Cerebellar nuclear complex (tissue), 1 donor: ENCODE results near the gene USP31.
"Not testable (repeated sequence)": the region's sequence is repeated elsewhere in the genome, so short reads cannot be mapped to it uniquely, and the experiment has no call there.

Source experiments
- DNase-seq, 2 experiments: peaks; one replicate each; lab custom pipeline; 2025; lab: John Stamatoyannopoulos, UW

The USP31 gene

DNA sequence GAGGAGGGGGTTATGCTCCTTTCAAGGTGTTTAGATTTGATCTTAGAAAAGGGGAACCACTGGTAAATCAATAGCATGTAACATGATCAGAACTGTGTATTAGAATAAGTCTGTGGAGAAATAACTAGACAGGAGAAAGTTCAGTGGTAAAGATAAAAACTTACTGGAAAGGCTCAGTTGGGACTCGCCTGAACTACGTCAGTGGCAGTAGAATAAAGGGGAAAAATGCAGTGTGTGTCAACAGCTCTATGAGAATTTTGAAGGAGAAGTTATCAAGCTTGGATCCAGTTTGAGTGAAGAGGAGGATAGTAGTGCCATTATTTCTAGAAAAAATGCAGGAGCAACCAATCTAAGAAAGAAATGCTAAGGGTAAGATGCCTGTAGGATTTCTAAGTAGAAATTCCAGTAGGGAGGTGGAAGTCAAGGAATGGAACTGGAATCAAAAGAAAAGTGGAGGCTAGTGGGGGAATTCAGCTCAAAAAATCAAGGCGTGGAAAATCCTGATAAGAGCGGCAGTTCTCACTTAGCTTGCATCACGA, 48.2 kb downstream of the USP31 start:
- DNase-seq: no peak

DNA sequence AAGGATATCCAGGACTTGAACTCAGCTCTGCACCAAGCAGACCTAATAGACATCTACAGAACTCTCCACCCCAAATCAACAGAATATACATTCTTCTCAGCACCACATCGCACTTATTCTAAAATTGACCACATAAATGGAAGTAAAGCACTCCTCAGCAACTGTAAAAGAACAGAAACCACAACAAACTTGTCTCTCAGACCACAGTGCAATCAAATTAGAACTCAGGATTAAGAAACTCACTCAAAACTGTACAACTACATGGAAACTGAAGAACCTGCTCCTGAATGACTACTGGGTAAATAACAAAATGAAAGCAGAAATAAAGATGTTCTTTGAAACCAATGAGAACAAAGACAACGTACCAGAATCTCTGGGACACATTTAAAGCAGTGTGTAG, 52.8 kb downstream of the USP31 start:
- DNase-seq: not testable (repeated sequence)

DNA sequence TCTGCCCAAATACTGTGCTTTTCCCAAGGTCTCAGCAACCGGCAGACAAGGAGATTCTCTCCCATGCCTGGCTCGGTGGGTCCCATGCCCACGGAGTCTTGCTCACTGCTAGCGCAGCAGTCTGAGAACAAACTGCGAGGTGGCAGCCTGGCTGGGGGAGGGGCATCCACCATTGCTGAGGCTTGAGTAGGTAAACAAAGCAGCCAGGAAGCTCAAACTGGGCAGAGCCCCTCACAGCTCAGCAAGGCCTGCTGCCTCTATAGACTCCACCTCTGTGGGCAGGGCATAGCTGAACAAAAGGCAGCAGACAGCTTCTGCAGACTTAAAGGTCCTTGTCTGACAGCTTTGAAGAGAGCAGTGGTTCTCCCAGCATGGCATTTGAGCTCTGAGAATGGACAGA, 55.1 kb downstream of the USP31 start:
- DNase-seq: not testable (repeated sequence)

DNA sequence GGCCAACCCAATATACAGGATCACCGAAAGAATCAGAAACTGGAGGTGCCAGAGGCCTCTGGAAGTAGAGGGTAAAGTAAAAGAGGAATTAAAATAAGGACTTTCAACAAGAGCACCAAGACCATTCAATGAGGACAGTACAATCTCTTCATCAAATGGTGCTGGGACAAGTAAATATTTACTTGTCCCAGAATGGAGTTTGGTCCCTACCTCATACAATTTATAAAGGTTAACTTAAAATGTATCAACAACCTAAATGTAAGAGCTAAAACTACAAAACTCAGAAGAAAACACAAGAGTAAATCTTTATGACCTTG, 56.5 kb downstream of the USP31 start:
- no peak for DNase-seq

DNA sequence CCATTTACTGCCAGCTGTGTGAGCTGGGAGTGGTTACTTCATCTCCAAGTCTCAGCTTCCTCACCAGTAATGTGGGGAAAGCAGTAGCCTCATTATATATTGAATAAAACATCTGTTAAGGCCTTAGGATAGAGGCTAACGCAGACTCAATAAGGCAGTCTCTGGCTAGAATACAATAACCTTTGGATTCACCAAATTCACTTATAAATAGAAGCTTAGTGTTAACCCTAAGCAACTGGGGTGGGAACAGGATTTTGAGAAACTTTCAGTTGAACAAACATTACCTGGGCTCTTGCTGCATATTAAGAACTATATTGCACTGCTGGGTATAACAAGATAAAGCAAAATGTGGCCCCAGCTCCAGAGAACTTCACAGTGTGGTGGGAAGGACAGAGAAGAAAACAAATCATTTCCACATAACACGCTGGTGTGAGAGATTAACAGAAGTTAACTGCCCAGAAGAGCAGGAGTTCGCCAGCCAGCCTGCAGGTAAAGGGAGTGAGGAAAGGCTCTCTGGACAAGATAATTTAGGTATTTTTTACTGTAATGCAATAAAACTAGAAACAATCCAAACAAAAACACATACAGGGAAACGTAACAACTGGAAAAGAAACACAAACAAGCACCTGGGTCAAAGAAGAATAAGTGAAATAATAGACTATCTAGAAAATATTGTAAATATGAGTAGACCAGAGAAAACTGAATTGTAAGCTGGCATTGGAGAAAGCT, 57.0 kb downstream of the USP31 start:
- DNase-seq: no peak

DNA sequence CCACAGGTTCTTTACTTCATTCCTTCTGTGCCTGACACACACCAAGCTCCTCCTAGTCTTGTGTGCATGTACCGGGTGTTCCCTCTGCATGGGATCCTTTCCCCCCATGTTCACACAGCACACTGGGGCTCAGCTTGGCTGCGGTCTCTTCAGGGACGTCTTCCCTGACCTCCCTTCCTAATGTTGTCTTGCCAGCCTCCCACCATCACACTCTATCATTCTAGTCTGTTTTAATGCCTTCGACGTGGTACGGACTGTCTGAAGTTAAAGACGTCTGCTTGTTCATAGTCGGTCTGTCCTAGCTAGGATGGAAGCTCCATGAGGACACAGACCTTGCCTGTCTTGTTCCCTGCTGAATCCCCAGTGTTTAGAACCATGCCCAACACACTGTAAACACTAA, 60.1 kb downstream of the USP31 start:
- DNase-seq: no peak

DNA sequence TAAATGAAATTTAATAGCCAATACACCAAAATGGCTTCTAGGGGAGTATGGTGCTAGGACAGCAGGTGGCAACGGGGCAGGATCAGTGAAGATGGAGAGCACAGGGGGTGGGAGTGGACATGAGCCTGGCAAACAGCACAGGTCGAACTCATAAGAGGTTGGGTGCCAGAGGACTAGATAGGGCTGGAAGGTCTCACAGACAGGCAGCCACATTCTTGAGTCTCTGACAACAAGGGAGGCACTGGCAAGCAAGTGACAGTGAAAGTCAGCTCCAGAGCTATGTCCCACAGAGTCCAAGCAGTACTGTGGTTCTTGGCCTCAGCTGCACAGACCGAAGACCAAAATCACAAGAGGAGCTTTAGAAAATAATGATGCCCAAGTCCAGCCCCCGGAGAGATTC, 61.2 kb downstream of the USP31 start:
- no peak for DNase-seq

DNA sequence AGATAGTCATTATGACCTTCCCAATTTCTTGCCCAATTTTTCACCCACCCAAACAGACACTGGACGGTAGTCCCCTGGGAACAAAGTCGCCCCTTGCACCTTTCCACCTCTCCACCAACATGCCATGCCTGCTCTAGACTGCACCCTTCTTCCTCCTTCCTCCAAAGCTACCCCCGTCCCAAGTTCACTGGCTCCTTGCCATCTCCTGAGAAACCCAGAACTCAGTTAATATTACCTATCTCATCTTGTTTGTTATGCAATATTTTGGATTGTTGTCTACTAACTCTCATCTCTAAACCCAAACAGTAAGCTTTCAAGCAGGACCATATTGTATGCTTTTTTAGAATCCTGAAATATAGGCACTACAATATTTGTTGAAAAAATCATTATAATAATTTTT, 63.3 kb downstream of the USP31 start:
- no peak for DNase-seq

DNA sequence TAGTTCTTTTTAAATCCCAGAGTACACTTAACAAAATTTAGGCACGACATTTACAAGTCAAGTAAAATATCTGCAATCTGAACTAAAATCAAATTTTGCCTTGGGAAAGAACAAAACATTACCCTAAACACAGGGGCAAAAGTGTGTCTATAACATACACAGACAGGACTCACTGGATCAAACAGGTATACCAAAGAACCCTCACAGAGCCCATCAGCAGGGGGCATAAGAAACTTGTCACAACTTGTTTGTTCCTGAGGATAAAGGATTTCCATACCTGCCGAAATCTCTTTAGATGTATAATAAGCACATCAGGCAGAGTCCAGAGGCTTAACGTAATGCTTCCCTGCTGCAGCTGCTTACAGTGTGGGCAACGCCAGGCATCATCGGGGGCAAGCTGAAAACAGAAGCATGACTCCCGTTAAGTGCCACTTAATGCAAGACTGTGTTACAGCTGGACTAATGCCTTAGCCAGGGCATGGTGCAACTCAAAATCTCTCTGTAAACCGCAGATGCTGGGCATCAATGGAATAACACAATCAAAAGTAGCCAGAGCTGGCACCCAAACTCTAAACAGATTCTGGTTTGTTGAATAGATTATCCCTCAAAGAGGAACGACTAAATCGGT, 67.0 kb downstream of the USP31 start:
- no peak for DNase-seq

DNA sequence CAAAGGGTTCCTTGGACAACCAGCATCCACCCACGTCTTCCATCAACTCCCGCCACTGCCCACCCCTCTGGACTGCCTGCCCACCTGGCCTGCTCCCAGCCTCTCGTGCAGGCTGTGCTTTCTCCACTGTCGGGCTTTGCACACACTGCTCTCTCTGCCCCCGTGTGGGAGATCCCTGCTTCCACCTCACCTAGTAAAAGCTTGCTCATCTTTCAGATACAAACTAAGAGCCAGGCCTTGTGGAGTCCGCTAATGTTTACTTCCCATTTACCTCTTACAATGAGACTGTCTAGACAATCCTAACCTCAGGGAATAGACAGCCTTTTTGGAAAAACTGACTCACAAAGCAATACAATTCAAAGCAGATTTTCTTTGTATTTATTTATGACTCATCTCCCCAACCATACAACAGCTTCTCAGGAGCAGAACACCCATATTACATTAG, 67.6 kb downstream of the USP31 start:
- no peak for DNase-seq

DNA sequence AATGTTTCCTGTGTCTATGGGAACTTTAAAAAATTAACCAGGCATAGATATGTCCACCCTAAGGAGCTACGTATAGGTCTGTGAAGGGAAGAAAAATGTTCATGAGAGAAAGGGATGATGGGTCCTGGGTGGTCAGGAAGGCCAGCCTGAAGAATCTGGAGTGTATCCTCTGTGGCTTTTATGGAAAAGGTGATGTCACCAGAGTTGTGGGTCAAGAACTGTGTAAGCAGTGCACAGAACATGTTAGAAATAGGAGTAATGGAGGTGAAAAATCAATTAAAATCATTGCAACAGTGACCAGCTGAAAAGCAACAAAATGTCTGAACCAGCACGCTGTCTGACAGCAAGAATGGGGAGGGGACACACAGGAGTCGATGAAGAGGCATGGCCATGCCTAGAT, 68.5 kb downstream of the USP31 start:
- no peak for DNase-seq

DNA sequence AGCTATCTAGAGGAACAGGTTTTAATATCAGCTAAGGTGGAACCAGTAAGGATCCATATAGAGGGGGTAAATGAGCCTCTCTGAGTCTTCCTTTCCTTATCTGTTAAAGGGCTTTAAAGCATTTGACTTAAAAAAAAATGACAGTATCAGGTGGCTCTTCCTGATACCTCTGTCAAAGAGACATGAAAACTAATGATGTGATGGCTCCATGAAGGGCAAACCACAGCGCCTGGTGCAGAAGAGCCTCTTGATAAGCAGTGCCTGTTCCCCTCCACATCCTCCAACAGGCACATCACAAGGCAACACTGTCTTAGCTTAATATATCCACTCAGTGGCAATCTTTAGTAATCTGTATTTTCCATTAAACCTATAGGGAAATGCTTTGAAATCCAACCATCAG, 68.9 kb downstream of the USP31 start:
- no peak for DNase-seq

DNA sequence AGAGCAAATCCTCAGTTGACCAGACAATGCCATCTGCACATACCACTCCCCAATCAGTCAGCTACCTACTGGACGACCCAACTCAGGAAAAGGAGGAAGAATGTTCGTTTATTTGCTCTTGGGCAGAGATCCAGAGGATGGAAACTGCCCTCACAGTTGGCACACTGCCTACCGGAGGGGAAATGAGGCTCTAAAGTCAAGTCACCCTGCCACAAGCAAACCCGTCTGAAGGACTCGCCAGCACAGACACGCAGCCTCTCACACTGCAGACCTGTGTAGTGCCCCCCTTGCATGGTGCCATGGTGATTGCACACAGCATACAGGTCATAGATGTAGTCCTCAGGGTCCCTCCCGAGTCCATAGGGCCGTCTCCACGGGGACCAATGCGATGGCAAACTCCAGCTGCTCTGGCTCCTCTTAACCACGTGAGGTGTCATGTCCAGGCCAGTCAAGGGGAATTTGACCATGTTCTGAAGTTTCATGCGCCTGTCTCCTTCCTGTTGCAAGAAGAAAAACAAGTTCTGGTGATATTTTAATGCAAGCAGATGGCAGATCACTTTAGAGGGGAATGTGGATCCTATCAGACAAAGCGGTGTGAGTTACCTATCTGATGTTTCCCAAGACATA, 69.5 kb downstream of the USP31 start:
- no peak for DNase-seq

DNA sequence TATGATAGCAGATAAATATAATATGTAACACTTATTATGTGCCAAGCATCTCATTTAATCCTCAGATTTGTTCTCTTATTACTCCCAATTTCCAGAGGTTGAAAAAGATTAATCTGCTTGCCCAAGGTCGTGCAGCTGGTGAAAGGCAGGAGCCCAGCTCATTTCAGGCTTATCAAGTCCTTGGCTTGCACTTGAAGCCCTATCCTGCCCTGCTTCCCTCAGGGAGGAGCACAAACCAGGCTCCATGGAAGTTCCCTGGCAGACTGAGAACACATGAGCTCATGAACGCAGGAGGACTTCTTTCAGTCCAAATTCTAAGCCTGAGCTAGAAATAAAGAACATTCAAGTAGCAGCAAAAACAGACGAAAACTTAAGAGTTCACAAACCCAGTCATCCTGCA, 74.8 kb downstream of the USP31 start:
- no peak for DNase-seq

DNA sequence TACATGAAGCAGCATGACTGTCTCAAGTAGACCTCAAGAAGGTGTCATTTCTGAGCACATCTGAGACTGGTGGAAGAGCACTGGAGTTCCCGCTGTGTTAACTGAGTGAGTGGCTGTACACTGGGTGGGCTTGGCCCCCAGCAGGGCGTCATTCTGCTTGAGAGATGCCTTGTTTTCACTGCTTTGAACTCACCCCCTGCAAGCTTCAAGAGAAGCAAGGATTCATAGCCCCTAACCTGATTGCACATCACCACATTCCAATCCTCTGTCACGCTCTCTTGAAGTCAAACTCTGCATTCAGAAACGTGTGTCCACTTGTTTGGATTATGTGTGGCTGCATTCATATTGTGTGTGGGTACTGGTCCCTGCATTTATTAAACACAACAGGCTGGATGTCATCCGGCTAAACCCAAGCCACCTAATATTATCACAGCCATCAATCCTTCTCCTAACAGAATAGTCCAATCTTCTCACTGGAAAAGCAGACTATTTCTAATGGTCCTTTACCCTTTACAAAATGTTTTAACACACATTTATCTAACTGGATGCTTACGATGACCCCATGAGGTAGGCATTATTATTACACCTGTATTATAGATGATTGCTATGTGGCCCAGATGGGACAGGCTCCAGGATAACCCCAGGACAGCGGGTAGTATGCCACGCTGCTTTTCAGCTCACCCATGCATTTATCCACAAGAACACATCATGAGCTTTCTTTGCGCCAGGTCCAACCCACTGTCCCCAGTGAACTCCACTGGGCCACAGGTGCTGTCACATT, 76.3 kb downstream of the USP31 start:
- DNase-seq: no peak

DNA sequence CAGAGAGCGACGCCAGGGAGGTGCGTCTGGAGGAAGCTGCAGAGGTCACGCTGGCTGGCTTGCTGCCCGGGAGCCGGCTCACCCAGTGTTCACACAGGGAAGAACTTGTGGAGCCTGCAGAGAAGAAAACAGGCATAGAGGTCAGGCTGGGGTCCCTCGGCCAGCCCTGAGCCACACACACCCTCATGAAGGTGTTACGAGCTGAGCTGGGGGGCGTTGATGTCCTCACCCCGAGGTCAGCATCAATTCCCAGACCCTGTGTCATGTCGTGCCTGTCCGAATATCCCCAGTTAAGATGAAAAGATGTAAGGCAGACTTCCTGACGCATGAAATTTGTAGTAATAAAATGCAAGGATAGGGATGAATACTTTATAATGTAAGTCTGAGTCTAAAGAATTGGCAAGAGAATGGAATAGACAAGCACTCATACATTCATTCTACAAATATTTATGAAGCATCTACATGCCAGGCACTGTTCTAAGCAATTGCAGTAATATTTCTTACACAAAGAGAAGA, 77.1 kb downstream of the USP31 start:
- no peak for DNase-seq

DNA sequence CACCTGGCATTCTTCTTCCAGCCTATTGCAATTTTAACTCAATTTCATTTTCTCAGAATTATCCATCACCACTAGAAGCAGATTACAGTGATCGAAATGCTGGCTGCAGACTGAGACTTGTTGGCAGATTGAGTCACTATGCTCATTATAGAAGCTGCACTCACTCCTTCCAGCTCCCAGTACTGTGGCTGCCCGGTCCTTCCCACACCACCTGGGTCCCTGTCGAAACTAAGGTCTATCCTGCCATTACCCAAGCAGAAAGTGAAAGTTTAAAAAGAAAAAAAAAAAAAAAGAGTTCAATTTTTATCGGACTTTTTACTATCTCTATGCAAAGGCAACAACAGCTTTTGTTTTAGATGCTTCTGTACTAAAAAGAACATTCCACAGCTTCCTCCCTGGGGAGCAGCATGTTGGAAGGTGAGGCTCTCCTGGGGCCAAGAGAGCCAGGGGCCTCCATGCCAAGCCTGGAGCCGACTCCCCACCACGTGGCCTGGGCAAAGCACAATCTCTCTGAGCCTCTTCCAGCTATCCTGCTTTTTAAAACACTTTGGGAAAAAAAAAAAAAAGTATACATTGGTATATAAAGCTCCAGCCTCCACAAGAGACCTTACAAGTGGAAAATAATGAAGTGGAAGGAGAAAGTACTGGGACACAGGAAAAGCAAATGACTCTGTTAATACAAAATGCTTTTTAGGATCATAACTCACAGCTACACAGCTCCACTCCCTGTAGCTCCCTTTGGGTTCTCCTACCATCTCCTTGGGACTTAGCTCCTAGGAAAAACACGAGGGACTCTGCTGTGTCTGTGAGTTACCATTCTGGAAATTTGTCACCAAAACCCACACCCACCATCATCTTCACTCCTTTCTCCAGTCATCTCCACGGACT, 77.8 kb downstream of the USP31 start:
- no peak for DNase-seq

DNA sequence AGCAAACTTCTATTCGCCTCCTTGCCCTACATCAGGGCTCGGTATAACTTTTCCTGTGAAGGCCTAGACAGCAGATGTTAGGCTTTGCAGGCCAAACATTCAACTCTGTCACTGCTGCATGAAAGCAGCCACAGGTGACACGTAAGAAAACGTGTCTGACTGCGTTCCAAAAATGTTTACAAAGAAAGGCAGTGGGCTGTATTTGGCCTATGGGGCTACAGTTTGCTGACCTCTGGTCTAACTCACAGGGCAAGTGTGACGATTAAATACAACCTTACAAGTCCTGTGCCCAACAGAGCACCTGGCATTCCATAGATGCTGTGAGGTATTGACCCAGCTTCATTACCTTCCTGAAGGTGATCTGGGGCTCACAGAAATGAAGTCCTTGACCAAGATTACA, 79.4 kb downstream of the USP31 start:
- no peak for DNase-seq

DNA sequence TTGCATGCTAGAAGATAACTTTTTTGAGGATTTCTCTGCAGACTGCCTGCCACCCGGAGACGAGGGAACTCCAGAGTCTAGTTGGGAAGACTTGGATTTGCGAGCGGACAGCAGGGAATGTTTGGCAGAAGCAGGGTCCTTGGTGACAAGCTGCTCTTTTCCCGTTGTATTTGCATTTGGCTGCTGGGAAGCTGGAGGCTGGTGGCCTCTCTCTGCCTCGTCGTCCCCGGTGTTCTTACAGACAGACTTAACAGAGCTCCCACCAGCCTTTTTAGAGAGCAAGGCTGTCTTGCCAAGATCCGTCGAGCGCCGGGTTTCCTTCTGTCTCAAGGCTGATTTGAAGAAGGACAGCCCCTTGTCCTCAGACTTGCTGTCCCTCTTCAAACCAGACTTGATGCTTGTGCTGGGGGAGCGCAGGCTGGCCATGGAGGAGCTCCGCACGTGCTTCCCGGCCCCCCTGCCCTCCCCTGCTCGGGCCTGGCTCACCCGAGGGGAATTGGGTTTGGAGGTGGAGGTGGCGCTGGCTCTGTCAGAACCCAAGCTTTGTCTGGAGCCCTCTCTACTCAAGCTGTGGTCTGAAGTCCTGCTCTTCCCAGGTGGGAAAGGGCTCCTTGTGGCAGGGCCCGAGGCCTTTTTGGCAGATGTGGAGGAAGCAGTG, 81.0 kb downstream of the USP31 start:
- DNase-seq: no peak

DNA sequence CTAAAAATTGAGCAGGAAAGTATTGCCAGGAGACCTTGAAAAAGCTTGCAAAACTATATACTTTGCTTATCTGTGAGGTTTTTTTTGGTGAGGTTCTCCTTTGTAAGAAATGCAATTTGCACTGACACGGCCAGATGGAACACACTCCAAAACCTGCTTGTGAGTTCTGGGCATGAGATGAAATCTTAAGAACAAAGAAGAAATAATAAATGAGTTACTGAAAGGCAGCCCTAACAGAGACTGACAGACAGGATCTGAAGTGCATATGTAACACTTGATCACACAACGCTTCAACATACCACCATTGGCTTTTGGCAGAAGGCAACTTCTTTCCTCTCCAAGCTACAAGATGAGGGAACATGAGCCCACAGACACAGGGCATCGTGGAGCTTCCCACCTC, 82.6 kb downstream of the USP31 start:
- no peak for DNase-seq

DNA sequence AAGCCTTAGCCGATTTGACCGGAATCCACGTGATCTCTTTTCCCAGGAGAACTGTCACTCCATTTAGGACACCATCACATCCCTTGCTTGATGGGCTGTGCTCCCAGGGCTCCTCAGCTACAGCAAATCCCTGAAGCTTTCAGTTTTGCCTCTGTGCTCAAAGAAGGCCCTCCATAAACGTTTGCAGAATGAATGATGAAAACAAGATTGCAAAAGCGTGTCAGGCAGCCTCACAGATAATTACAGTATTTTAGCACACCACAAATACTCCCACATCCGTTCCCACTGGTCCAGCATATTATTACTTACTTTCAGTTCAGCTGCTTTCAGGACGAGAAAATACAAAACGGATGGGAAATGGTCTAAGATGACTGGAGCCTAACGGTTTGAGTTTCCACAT, 84.6 kb downstream of the USP31 start:
- no peak for DNase-seq
